Fibroblast of upper back skin (primary cell): ENCODE data around the gene MFSD11.
"Not testable (repeated sequence)": the region's sequence is repeated elsewhere in the genome, so short reads cannot be mapped to it uniquely, and the experiment has no call there.

Source experiments
- DNase-seq: peaks from one replicate; pipeline ENCODE4 v3.0.0-alpha.2; 2013

The MFSD11 gene

GRCh38 chr17:76808326-76808725, 70.4 kb downstream of the MFSD11 start:
- no peak for DNase-seq

DNA sequence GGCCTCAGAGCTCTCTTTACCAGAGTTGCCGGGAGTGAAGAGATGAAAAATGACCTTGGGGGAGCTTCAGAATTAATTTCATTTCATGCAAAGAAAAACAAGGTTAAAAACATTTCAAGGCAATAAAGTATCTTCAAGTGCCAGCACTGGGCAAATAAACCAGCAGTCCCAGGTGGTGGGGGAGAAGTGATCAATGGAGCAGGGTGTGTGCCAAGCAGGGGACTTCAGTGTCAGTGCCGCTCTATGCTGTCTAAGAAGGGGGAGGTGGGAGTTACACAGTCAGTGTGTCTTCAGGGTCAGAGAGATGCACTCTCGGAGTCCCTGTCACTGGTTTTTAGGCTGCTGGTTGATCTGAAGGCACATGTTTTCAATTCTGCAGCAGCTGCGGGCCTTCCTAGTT, 73.0 kb downstream of the MFSD11 start:
- no peak for DNase-seq

DNA sequence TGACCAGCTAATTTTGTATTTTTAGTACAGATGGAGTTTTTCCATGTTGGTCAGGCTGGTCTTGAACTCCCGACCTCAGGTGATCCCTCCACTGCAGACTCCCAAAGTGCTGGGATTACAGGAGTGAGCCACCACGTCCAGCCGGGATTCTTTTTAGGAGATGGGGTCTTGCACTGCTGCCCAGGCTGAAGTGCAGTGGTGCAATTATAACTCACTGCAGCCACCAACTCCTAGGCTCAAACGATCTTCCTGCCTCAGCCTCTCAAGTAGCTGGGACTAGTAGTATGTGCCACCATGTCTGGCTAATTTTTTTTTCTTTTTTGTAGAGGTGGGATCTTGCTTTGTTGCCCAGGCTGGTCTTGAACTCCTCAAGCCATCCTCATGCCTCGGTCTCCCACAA, 73.9 kb downstream of the MFSD11 start:
- no peak for DNase-seq

- DNase-seq, result no peak
Observed at GRCh38 chr17:76812263-76812662, 74.3 kb downstream of the MFSD11 start.

DNA sequence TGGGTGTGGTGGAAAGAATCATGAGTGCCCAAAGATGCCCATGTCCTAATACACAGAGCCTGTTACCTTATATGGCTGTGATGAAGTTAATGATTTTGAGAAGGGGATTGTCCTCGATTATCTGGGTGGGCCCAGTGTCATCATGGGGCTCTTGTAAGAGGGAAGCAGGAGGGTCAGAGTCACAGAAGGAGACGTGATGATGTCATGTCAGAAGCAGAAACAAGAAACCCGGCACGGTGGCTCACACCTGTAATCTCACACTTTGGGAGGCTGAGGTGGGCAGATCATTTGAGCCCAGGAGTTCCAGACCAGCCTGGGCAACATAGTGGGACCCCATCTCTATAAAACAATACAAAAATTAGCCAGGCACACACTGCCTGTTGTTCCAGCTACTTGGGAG, 75.0 kb downstream of the MFSD11 start:
- no peak for DNase-seq

GRCh38 chr17:76815907-76816589, 78.1 kb downstream of the MFSD11 start:
- DNase-seq, result not testable (repeated sequence)

GRCh38 chr17:76816590-76817135, 78.7 kb downstream of the MFSD11 start:
- DNase-seq, result peak; percentile 45

DNA sequence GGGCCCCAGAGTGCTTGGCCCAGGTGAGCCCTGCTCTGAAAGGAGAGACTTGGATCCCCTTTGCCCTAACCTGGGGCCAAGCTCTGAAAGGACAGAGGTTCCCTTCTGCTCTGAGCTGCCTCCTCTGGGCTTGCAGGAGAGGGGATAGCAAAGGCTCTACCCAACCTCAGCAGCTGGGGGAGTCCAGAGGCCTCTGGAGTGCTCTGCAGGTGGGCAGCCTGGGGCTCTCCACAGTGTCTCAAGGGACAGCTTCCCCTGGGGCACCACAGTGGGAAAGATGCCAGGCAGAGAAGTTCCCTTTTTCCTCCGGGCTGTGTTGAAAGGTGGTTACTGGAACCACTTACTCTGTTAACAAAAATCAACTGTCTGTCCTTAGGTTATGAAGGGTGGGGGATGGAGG, 82.1 kb downstream of the MFSD11 start:
- no peak for DNase-seq

DNA sequence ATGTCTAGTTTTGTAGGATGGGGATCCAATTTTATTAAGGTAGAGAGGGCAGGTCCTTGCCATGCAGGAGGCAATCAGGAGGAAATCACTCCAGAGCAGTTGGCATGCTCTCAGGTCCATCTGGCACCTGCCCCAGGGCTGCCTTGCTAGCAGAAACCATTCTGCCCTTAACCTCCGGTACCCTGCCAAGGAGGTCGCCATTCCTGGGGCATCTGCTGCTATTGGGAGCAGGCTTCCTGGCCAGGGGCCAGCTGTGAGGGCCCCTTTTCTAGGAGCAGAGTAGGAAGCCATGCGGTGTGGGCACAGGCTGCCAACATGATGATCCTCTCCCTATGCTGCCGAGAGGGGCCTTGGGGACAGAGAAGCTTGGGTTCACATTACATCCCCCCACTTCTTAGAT, 82.6 kb downstream of the MFSD11 start:
- no peak for DNase-seq

- no peak for DNase-seq
Observed at GRCh38 chr17:76822184-76822778, 84.4 kb downstream of the MFSD11 start.

DNA sequence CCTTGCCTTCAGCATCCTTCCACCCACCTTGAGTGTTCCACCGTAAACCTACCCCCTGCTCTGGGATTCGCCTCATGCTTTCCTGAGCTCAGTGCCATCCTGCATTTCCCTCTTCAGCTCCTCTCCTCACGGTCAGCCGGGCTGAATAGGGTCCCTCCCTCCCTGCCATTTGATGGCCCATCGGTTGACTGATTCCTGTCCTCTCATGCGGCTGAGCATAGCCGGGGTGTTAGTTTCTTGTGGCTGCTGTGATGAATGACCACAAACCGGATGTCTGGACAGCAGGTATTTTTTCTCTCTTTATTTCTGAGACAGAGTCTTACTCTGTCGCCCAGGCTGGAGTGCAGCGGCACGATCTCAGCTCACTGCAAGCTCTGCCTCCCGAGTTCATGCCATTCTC, 86.2 kb downstream of the MFSD11 start:
- DNase-seq, result no peak

- DNase-seq, result no peak
Observed at GRCh38 chr17:76826330-76827068, 88.6 kb downstream of the MFSD11 start.

GRCh38 chr17:76827736-76828135, 89.8 kb downstream of the MFSD11 start:
- no peak for DNase-seq
